IMR-90 (cell line): ENCODE data around the gene PLEKHJ1. TPM values are rescaled to one million over a fixed set of nuclear protein-coding genes. Genes with fewer than 3 reads are reported as not detected.
A peak's percentile ranks its signal among the peaks of the same experiment; 100 is the strongest.

Source experiments
- ATAC-seq: fragments of 200-7000 bp; cut with Tn5 transposase; 2 replicates; pipeline ENCODE4 v1.9.1; 2020; ENCODE audit warnings: low read depth, mild to moderate bottlenecking, moderate library complexity
- BruUV-seq: library from RNA; stranded (reverse); fragments of 400-500 nt; replicated peaks from 2 replicates; lab custom pipeline; 2021; lab: Mats Ljungman, UMichigan
- CTCF ChIA-PET: fragments of 300-600 bp; formaldehyde crosslinking; extraction: SDS; loops from one replicate; lab custom pipeline; 2021; ENCODE audit warnings: antibody characterized with exemption; lab: Yijun Ruan, JAX
- POLR2A ChIA-PET: fragments of 300-600 bp; sonication (Branson Sonifier 250); formaldehyde crosslinking; loops from one replicate; lab custom pipeline; 2022; ENCODE audit warnings: antibody characterized with exemption; ENCODE audit not compliant: unreplicated experiment; lab: Charles Lee
- DNase-seq: peaks from one replicate; pipeline ENCODE4 v3.0.0; 2013
- H2AFZ ChIP-seq: replicated peaks from 2 replicates; pipeline ENCODE3; 2013; ENCODE audit warnings: low read length, mild to moderate bottlenecking; ENCODE audit not compliant: poor library complexity
- H2AK5ac ChIP-seq: 2 replicates; pipeline ENCODE4 v1.6.1; 2013; ENCODE audit warnings: low read depth, low read length, inconsistent platforms
- H2AK9ac ChIP-seq: replicated peaks from 2 replicates; pipeline ENCODE3; 2013; ENCODE audit warnings: mild to moderate bottlenecking, low read depth, low read length, moderate library complexity; ENCODE audit not compliant: poor library complexity
- H2BK120ac ChIP-seq: 2 replicates; pipeline ENCODE4 v1.6.1; 2013; ENCODE audit warnings: low read depth, low read length, inconsistent platforms
- H2BK15ac ChIP-seq: 3 replicates; pipeline ENCODE4 v1.6.1; 2013; ENCODE audit warnings: low read depth, low read length, inconsistent platforms
- H2BK20ac ChIP-seq: 2 replicates; pipeline ENCODE4 v1.6.1; 2013; ENCODE audit warnings: low read depth, mild to moderate bottlenecking, inconsistent platforms, low read length, moderate library complexity
- H2BK5ac ChIP-seq: 2 replicates; pipeline ENCODE4 v1.6.1; 2013; ENCODE audit warnings: mild to moderate bottlenecking, low read depth, low read length, inconsistent platforms; ENCODE audit not compliant: poor library complexity, severe bottlenecking
- H3K14ac ChIP-seq: replicated peaks from 2 replicates; pipeline ENCODE4 v1.6.1; 2013; ENCODE audit warnings: low read depth, low read length, inconsistent platforms
- H3K18ac ChIP-seq: 2 replicates; pipeline ENCODE4 v1.6.1; 2013; ENCODE audit warnings: low read depth, low read length, control low read depth
- H3K23ac ChIP-seq: 2 replicates; pipeline ENCODE4 v1.6.1; 2013; ENCODE audit warnings: low read depth, low read length, inconsistent platforms
- H3K27ac ChIP-seq: 2 replicates; pipeline ENCODE4 v1.5.1; 2013; ENCODE audit warnings: mild to moderate bottlenecking, control low read depth, low read length; ENCODE audit not compliant: insufficient read depth
- H3K27me3 ChIP-seq: 2 replicates; pipeline ENCODE4 v1.6.1; 2013; ENCODE audit warnings: low read length; ENCODE audit not compliant: control insufficient read depth, insufficient read depth
- H3K36me3 ChIP-seq: 2 replicates; pipeline ENCODE4 v1.6.1; 2013; ENCODE audit warnings: low read length, mixed read lengths; ENCODE audit not compliant: control insufficient read depth, insufficient read depth
- H3K4ac ChIP-seq: 2 replicates; pipeline ENCODE4 v1.6.1; 2013; ENCODE audit warnings: low read depth, low read length, inconsistent platforms
- H3K4me1 ChIP-seq: 2 replicates; pipeline ENCODE4 v1.6.1; 2013; ENCODE audit warnings: low read length, mixed read lengths; ENCODE audit not compliant: control insufficient read depth, insufficient read depth
- H3K4me2 ChIP-seq: 2 replicates; pipeline ENCODE4 v1.6.1; 2013; ENCODE audit warnings: low read depth, mild to moderate bottlenecking, control low read depth, low read length, moderate library complexity
- H3K4me3 ChIP-seq: 2 replicates; pipeline ENCODE4 v1.5.1; 2013; ENCODE audit warnings: low read depth, mild to moderate bottlenecking, control low read depth, low read length, moderate library complexity; ENCODE audit not compliant: insufficient read depth
- H3K56ac ChIP-seq: 2 replicates; pipeline ENCODE4 v1.6.1; 2013; ENCODE audit warnings: low read length, inconsistent platforms; ENCODE audit not compliant: insufficient read depth; ENCODE audit errors: extremely low read depth
- H3K79me1 ChIP-seq, 2 experiments: 2 replicates each; pipeline ENCODE4 v1.6.1; 2013; ENCODE audit warnings: low read length in 2 of 2, inconsistent platforms in 1 of 2, low read depth in 1 of 2
- H3K9ac ChIP-seq: 2 replicates; pipeline ENCODE4 v1.6.1; 2013; ENCODE audit warnings: low read depth, low read length, control low read depth
- H3K9me1 ChIP-seq: 2 replicates; pipeline ENCODE4 v1.6.1; 2013; ENCODE audit warnings: low read length, inconsistent platforms; ENCODE audit not compliant: insufficient read depth
- H3K9me3 ChIP-seq: 2 replicates; pipeline ENCODE4 v1.6.1; 2013; ENCODE audit warnings: low read length; ENCODE audit not compliant: control insufficient read depth, insufficient read depth
- H4K20me1 ChIP-seq: 2 replicates; pipeline ENCODE4 v1.6.1; 2013; ENCODE audit warnings: low read length, inconsistent platforms; ENCODE audit not compliant: insufficient read depth
- H4K5ac ChIP-seq: 2 replicates; pipeline ENCODE4 v1.6.1; 2013; ENCODE audit warnings: mild to moderate bottlenecking, low read depth, low read length, control low read depth
- H4K8ac ChIP-seq, 2 experiments: 2 replicates each; pipeline ENCODE4 v1.6.1; 2013; ENCODE audit warnings: low read depth in 2 of 2, low read length in 2 of 2, control low read depth in 1 of 2, inconsistent platforms in 1 of 2
- H4K91ac ChIP-seq: 2 replicates; pipeline ENCODE4 v1.6.1; 2013; ENCODE audit warnings: low read depth, low read length, inconsistent platforms; ENCODE audit not compliant: insufficient read depth
- CHD1 ChIP-seq: IDR thresholded peaks from 2 replicates; pipeline ENCODE4 v1.6.1; 2012; ENCODE audit warnings: low read depth, low read length, improper control_type of control experiment
- ELK1 ChIP-seq: fragments of 150-350 bp; IDR thresholded peaks from 2 replicates; pipeline ENCODE4 v1.6.1; 2016; ENCODE audit warnings: low read depth, mild to moderate bottlenecking, low read length, moderate library complexity, borderline replicate concordance
- MXI1 ChIP-seq: IDR thresholded peaks from 2 replicates; pipeline ENCODE4 v1.6.1; 2012; ENCODE audit warnings: low read depth, mild to moderate bottlenecking, low read length, moderate library complexity, borderline replicate concordance
- NFE2L2 ChIP-seq: fragments of 150-350 bp; IDR thresholded peaks from 2 replicates; pipeline ENCODE4 v1.6.1; 2016; ENCODE audit warnings: low read depth, mild to moderate bottlenecking, low read length
- POLR2A ChIP-seq: IDR thresholded peaks from 2 replicates; pipeline ENCODE4 v1.6.1; 2012; ENCODE audit warnings: mild to moderate bottlenecking, low read depth, low read length
- RAD21 ChIP-seq: IDR thresholded peaks from 2 replicates; pipeline ENCODE4 v1.6.1; 2012; ENCODE audit warnings: low read length, improper control_type of control experiment
- RFX5 ChIP-seq: IDR thresholded peaks from 2 replicates; pipeline ENCODE4 v1.8.0; 2012; ENCODE audit warnings: low read depth, mild to moderate bottlenecking, low read length, moderate library complexity
- USF2 ChIP-seq: fragments of 150-350 bp; IDR thresholded peaks from 2 replicates; pipeline ENCODE4 v1.6.1; 2017; ENCODE audit warnings: mild to moderate bottlenecking, antibody characterized with exemption, low read length, low read depth
- WGBS, 2 experiments: methylation state at CpG; one replicate each; pipeline versions ENCODE4 v1.1.5 to v1.1.7; 2013; ENCODE audit warnings: missing lambda C conversion rate in 2 of 2; ENCODE audit not compliant: insufficient read length in 1 of 2; ENCODE audit errors: extremely low coverage in 2 of 2; 5-methylcytosine and 5-hydroxymethylcytosine counted together
- dilution Hi-C: fragments of 300-500 bp; cut with HindIII; formaldehyde crosslinking; loops from one replicate; pipeline ENCODE4 v1.14.3; 2018; ENCODE audit warnings: low sequenced_read_pairs; ENCODE audit not compliant: unreplicated experiment
- in situ Hi-C: fragments of 300-500 bp; cut with MboI; formaldehyde crosslinking; loops from 3 replicates; pipeline ENCODE4 v1.14.3; 2019; ENCODE audit warnings: low sequenced_read_pairs, inconsistent platforms, mixed read lengths
- intact Hi-C: fragments of 100-400 bp; cut with micrococcal nuclease; formaldehyde crosslinking; loops from 2 replicates; pipeline ENCODE4 v1.10.0; 2022
- polyA plus RNA-seq, 3 experiments: library from polyadenylated mRNA; depleted of rRNA; stranded (reverse); fragments of >200 nt; gene quantifications; 2 replicates each; pipeline ENCODE4 v1.2.3, GENCODE V29; 2012; ENCODE audit warnings: low replicate concordance in 1 of 3
- total RNA-seq: library from RNA; depleted of rRNA; stranded (reverse); fragments of >200 nt; gene quantifications from 2 replicates; pipeline ENCODE4 v1.2.3, GENCODE V29; 2012
- TF ChIP-seq, protein P1 (sequence below): conservative IDR thresholded peaks from 2 replicates; pipeline ENCODE4 v1.5.1; 2012; ENCODE audit warnings: mild to moderate bottlenecking, low read depth, low read length, improper control_type of control experiment

PLEKHJ1 gene
- total and polyA plus RNA-seq, 2 of the 4 experiments (the other 2 are of a cell fraction): 31.7 to 62.8 TPM

GRCh38 chr19:2239173-2239572, 3.0 kb upstream of the PLEKHJ1 start:
- peak overlapping the region; percentile 16; the same call in 1 of the 2 replicates for H3K27ac ChIP-seq
- H3K4me1 ChIP-seq: peaks cover 22% of the 10 kb centered on the region
- H2BK120ac ChIP-seq: no peak overlapping the region
- peaks cover 18% of the 10 kb centered on the region for H3K36me3 ChIP-seq
- H3K4ac ChIP-seq: peak overlapping the region; percentile 56; the same call in 1 of the 2 replicates
- peak overlapping the region; percentile 81 for H3K23ac ChIP-seq
- no peak overlapping the region for H2AK5ac ChIP-seq
- no peak overlapping the region for H2BK20ac ChIP-seq
- H3K9me3 ChIP-seq: no peaks in the 10 kb centered on the region
- H3K56ac ChIP-seq: peak overlapping the region; percentile 42
- H4K5ac ChIP-seq: no peak overlapping the region
- no peaks in the 10 kb centered on the region for H3K27me3 ChIP-seq
- CTCF ChIA-PET: interaction anchor here (0.6 to 1.0 kb wide), 4 partner anchors 81 to 372 kb away, joined by 3 to 5 read pairs (median 4); partner anchors contain the start of gene AP3D1
- TF ChIP-seq USF2: no peak
- TF ChIP-seq NFE2L2: no peak
- no peak for TF ChIP-seq CHD1
- TF ChIP-seq POLR2A: no peak
- no peak for TF ChIP-seq MXI1
- no peak for TF ChIP-seq RAD21
- no peak for TF ChIP-seq ELK1
- TF ChIP-seq, protein P1, sequence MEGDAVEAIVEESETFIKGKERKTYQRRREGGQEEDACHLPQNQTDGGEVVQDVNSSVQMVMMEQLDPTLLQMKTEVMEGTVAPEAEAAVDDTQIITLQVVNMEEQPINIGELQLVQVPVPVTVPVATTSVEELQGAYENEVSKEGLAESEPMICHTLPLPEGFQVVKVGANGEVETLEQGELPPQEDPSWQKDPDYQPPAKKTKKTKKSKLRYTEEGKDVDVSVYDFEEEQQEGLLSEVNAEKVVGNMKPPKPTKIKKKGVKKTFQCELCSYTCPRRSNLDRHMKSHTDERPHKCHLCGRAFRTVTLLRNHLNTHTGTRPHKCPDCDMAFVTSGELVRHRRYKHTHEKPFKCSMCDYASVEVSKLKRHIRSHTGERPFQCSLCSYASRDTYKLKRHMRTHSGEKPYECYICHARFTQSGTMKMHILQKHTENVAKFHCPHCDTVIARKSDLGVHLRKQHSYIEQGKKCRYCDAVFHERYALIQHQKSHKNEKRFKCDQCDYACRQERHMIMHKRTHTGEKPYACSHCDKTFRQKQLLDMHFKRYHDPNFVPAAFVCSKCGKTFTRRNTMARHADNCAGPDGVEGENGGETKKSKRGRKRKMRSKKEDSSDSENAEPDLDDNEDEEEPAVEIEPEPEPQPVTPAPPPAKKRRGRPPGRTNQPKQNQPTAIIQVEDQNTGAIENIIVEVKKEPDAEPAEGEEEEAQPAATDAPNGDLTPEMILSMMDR: no peak
- TF ChIP-seq RFX5: no peak
- H2AFZ ChIP-seq: no peak overlapping the region
- dilution Hi-C loops: no loop called here
- POLR2A ChIA-PET: interaction anchor here (0.7 to 1.4 kb wide), 4 partner anchors 10 to 76 kb away, joined by 4 to 22 read pairs (median 6); no protein-coding TSS in a partner anchor
- H4K91ac ChIP-seq: no peak overlapping the region
- intact Hi-C loops: loop anchor here (5.0 kb wide), 1 partner anchor 373 kb away; no protein-coding TSS in a partner anchor
- H3K9me1 ChIP-seq: peaks cover 13% of the 10 kb centered on the region
- peaks cover 66% of the 10 kb centered on the region for H4K20me1 ChIP-seq
- 60% methylated on average over 2 of the region's 10 CpGs; no CpG with 5 or more reads in 1 of the 2 experiments for WGBS, 2 experiments
- ATAC-seq (no peak), DNase-seq (no peak)
- peak overlapping the region; percentile 11 for H2BK5ac ChIP-seq
- H2BK15ac ChIP-seq: no peak overlapping the region
- H3K79me1 ChIP-seq: peaks cover 4 to 64% of the 10 kb centered on the region in 2 experiments; a peak in 2 of 4 replicates
- BruUV-seq: no TSS peak
- H2AK9ac ChIP-seq: no peak overlapping the region
- H3K4me2 ChIP-seq: peak overlapping the region; percentile 63
- H4K8ac ChIP-seq: peak overlapping the region in 1 of 2 experiments; percentile 31; a peak in 1 of 4 replicates
- H3K4me3 ChIP-seq: peak overlapping the region; percentile 25; the same call in 1 of the 2 replicates
- peak overlapping the region; percentile 54; the same call in 1 of the 2 replicates for H3K9ac ChIP-seq
- H3K18ac ChIP-seq: no peak overlapping the region
- in situ Hi-C loops: no loop called here
- H3K14ac ChIP-seq: 0 out of 2 replicates have a peak overlapping the region, but pooled peaks have one; percentile 21
